GM19455 (cell line): ENCODE measurements around the gene NPHP4.

Source experiments
- ATAC-seq: cut with Tn5 transposase; IDR thresholded peaks from one replicate; pipeline ENCODE4 v1.9.1; 2021; ENCODE audit not compliant: unreplicated experiment

The NPHP4 gene

GRCh38 chr1:5974631-5975030, 17.6 kb downstream of the NPHP4 start:
- no peak for ATAC-seq

GRCh38 chr1:5973771-5974170, 18.5 kb downstream of the NPHP4 start:
- no peak for ATAC-seq

GRCh38 chr1:5972198-5972520, 20.1 kb downstream of the NPHP4 start:
- no peak for ATAC-seq

- ATAC-seq = no peak
Measured at GRCh38 chr1:5971471-5972197, 20.6 kb downstream of the NPHP4 start.

- no peak for ATAC-seq
Measured at GRCh38 chr1:5970610-5971273, 21.5 kb downstream of the NPHP4 start.

GRCh38 chr1:5969168-5969567, 23.1 kb downstream of the NPHP4 start:
- no peak for ATAC-seq

GRCh38 chr1:5968161-5968736, 24.0 kb downstream of the NPHP4 start:
- ATAC-seq = no peak

GRCh38 chr1:5967351-5968160, 24.7 kb downstream of the NPHP4 start:
- no peak for ATAC-seq

GRCh38 chr1:5966543-5967205, 25.6 kb downstream of the NPHP4 start:
- ATAC-seq = no peak

GRCh38 chr1:5965586-5966131, 26.6 kb downstream of the NPHP4 start:
- no peak for ATAC-seq

GRCh38 chr1:5962265-5963105, 29.7 kb downstream of the NPHP4 start:
- no peak for ATAC-seq

GRCh38 chr1:5961601-5962000, 30.6 kb downstream of the NPHP4 start:
- ATAC-seq = no peak

GRCh38 chr1:5960336-5960735, 31.9 kb downstream of the NPHP4 start:
- no peak for ATAC-seq

GRCh38 chr1:5959667-5960230, 32.5 kb downstream of the NPHP4 start:
- no peak for ATAC-seq

- ATAC-seq = no peak
Measured at GRCh38 chr1:5959087-5959486, 33.1 kb downstream of the NPHP4 start.

GRCh38 chr1:5956022-5956830, 36.0 kb downstream of the NPHP4 start:
- no peak for ATAC-seq

GRCh38 chr1:5955479-5955977, 36.7 kb downstream of the NPHP4 start:
- ATAC-seq = no peak

- no peak for ATAC-seq
Measured at GRCh38 chr1:5954964-5955363, 37.3 kb downstream of the NPHP4 start.

GRCh38 chr1:5953386-5953785, 38.8 kb downstream of the NPHP4 start:
- no peak for ATAC-seq
